ENCODE results near the gene KIF26A. TPM values are rescaled to one million over a fixed set of nuclear protein-coding genes. Genes with fewer than 3 reads are reported as not detected.
A peak's percentile ranks its signal among the peaks of the same experiment; 100 is the strongest.
"Not testable (repeated sequence)": the region's sequence is repeated elsewhere in the genome, so short reads cannot be mapped to it uniquely, and the experiment has no call there.

The KIF26A gene
- polyA plus RNA-seq, 6 donors from 2014 or later: not detected

- peaks cover 5 to 25% (median 16%) of the 10 kb centered on the region in 3 donors for H3K27me3 Mint-ChIP-seq
- no peaks in the 10 kb centered on the region for H3K36me3 Mint-ChIP-seq
- no peak for DNase-seq
- no peak for ATAC-seq (ENCODE audit: low read depth in 2 of 2)
- no peak overlapping the region for H3K27ac Mint-ChIP-seq
- no peak overlapping the region for H3K4me3 Mint-ChIP-seq
- H3K9me3 Mint-ChIP-seq: no peaks in the 10 kb centered on the region
- peaks cover 0 to 4% (median 3%) of the 10 kb centered on the region in 3 donors for H3K4me1 Mint-ChIP-seq
Measured at GRCh38 chr14:104149617-104150135, 11.3 kb downstream of the KIF26A start.

GRCh38 chr14:104150136-104151025 lies 12.0 kb downstream of the KIF26A start:
- H3K36me3 Mint-ChIP-seq: no peaks in the 10 kb centered on the region
- DNase-seq (no peak), ATAC-seq (ENCODE audit: low read depth in 2 of 2) (no peak)
- H3K27ac Mint-ChIP-seq: no peak overlapping the region
- peaks cover 0 to 4% (median 3%) of the 10 kb centered on the region in 3 donors for H3K4me1 Mint-ChIP-seq
- H3K4me3 Mint-ChIP-seq: peak overlapping the region in 1 of 8 donors; percentile 65
- peaks cover 0 to 20% (median 10%) of the 10 kb centered on the region in 3 donors for H3K27me3 Mint-ChIP-seq
- no peaks in the 10 kb centered on the region for H3K9me3 Mint-ChIP-seq

DNA sequence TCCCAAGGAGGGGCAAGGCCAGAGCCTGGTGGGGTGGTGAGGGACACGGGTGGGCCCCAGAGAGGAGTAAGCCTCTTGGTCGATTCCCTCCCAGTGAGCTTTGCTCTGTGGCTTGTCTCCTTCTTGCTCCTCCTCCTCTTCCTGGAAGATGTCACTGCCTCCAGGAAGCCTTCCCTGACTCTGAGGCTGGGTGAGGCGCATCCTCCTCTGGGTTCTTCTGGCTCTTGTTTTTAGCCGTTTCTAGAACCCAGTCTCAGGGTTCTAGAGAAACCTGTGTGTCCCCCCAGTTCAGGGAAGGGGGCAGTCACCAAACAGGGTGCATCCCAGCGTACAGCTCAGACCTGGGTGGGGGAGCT lies 12.6 kb downstream of the KIF26A start:
- ATAC-seq (ENCODE audit: low read depth in 2 of 2): no peak
- H3K27me3 Mint-ChIP-seq: peaks cover 0 to 15% (median 4%) of the 10 kb centered on the region in 3 donors
- H3K36me3 Mint-ChIP-seq: no peaks in the 10 kb centered on the region
- H3K9me3 Mint-ChIP-seq: no peaks in the 10 kb centered on the region
- no peak for DNase-seq
- no peak overlapping the region for H3K27ac Mint-ChIP-seq
- peaks cover 0 to 3% (median under 1%) of the 10 kb centered on the region in 3 donors for H3K4me1 Mint-ChIP-seq
- no peak overlapping the region for H3K4me3 Mint-ChIP-seq

- no peaks in the 10 kb centered on the region for H3K9me3 Mint-ChIP-seq
- no peaks in the 10 kb centered on the region for H3K36me3 Mint-ChIP-seq
- H3K4me1 Mint-ChIP-seq: peaks cover 0 to 3% (median 0%) of the 10 kb centered on the region in 3 donors
- peaks cover 0 to 10% (median 0%) of the 10 kb centered on the region in 3 donors for H3K27me3 Mint-ChIP-seq
- DNase-seq (no peak), ATAC-seq (ENCODE audit: low read depth in 2 of 2) (no peak)
- H3K4me3 Mint-ChIP-seq: no peak overlapping the region
- no peak overlapping the region for H3K27ac Mint-ChIP-seq
Measured at GRCh38 chr14:104151566-104152245, 13.3 kb downstream of the KIF26A start.

DNA sequence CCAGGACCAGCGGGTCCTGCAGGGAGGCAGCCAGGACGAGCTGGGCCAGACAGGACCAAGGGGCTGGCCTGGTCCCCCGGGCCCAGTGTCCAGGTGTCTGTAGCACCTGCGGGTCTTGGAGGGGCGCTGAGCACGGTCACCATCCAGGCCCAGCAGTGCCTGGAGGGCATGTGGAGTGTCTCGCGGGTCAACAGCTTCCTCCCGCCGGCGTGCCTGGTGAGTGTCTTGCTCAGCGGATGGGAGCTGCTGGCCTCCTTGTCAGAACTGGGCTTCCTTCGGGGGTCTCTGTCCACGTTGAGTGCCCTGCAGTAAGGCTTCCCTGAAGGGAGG lies 13.8 kb downstream of the KIF26A start:
- H3K36me3 Mint-ChIP-seq: no peaks in the 10 kb centered on the region
- no peak overlapping the region for H3K4me3 Mint-ChIP-seq
- ATAC-seq (ENCODE audit: low read depth in 2 of 2) (no peak), DNase-seq (no peak)
- H3K4me1 Mint-ChIP-seq: peaks cover 0 to 3% (median 0%) of the 10 kb centered on the region in 3 donors
- H3K27me3 Mint-ChIP-seq: peaks cover 0 to 10% (median 0%) of the 10 kb centered on the region in 3 donors
- no peak overlapping the region for H3K27ac Mint-ChIP-seq
- H3K9me3 Mint-ChIP-seq: no peaks in the 10 kb centered on the region

GRCh38 chr14:104152686-104153393 lies 14.5 kb downstream of the KIF26A start:
- Mint-ChIP-seq H3K27me3 (peaks cover 0 to 10% (median 0%) of the 10 kb centered on the region in 3 donors), H3K4me3 (no peak overlapping the region), H3K4me1 (peaks cover 0 to 3% (median 0%) of the 10 kb centered on the region in 3 donors), H3K36me3 (no peaks in the 10 kb centered on the region), H3K9me3 (no peaks in the 10 kb centered on the region), H3K27ac (peak overlapping the region in 1 of 6 donors; percentile 4)
- ATAC-seq (ENCODE audit: low read depth in 2 of 2) (no peak), DNase-seq (no peak)

DNA sequence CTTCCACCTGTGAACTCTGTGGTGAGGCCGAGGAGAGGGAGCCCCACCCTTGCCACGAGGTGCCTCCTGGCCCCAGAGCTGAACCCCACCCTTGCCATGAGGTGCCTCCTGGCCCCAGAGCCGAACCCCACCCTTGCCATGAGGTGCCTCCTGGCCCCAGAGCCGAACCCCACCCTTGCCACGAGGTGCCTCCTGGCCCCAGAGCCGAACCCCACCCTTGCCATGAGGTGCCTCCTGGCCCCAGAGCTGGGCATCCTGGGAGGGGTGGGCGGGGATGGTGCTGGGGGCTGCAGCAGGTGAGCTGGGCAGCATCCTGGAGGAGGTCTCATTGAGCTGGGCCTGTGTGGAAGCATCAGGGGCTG lies 15.0 kb downstream of the KIF26A start:
- H3K4me3 Mint-ChIP-seq; H3K27ac Mint-ChIP-seq; H3K27me3 Mint-ChIP-seq; H3K36me3 Mint-ChIP-seq; H3K9me3 Mint-ChIP-seq; DNase-seq; H3K4me1 Mint-ChIP-seq; ATAC-seq (ENCODE audit: low read depth in 2 of 2): not testable (repeated sequence)

DNA sequence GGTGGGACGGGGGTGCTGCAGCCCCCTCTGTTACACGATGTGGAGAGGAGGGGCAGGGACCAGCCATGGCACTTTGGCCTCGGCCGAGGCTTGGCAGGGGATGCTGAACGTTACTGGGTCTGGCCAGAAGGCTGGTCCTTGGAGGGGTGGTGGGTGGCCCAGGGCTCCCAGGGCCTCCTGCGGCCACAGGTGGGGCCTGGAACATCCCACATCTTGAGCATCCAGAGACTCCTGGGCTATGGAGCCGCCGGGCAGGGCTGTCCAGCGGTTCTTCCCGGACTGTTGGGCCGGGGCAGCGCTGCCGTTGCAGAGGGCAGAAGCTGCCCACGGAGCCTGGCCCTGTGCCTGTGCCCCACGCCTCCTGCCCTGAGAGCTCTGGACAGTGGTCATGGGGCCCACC lies 15.9 kb downstream of the KIF26A start:
- no peaks in the 10 kb centered on the region for H3K36me3 Mint-ChIP-seq
- H3K27ac Mint-ChIP-seq: no peak overlapping the region
- no peak for DNase-seq
- H3K9me3 Mint-ChIP-seq: no peaks in the 10 kb centered on the region
- peaks cover 0 to 3% (median 0%) of the 10 kb centered on the region in 3 donors for H3K4me1 Mint-ChIP-seq
- peaks cover 0 to 5% (median 0%) of the 10 kb centered on the region in 3 donors for H3K27me3 Mint-ChIP-seq
- H3K4me3 Mint-ChIP-seq: no peak overlapping the region
- no peak for ATAC-seq (ENCODE audit: low read depth in 2 of 2)

- Mint-ChIP-seq H3K4me3 (no peak overlapping the region), H3K9me3 (no peaks in the 10 kb centered on the region), H3K36me3 (no peaks in the 10 kb centered on the region), H3K27ac (no peak overlapping the region), H3K27me3 (peaks cover 0 to under 1% (median 0%) of the 10 kb centered on the region in 3 donors), H3K4me1 (no peaks in the 10 kb centered on the region)
- ATAC-seq (ENCODE audit: low read depth in 2 of 2) (no peak), DNase-seq (no peak)
Measured at GRCh38 chr14:104155513-104155912, 17.1 kb downstream of the KIF26A start.

DNA sequence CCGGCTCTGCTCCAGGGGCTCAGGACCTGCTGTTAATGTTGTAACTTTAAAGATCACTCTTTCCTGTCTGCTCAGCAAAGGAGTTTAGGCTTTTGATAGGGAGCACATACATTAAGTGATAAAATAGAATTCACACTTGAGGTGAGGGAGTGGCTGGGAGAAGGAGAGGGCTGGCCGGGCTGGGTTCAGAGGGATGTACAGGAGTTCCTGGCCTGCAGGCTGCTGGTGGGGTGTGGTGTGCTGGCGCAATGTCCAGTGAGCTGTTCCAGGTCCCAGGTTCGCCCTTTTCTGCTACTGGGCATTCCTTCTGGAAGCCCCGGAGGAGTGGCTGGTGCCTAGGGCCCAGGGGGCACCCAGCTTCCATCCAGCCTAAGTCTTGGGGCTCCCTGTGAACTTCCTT lies 17.8 kb downstream of the KIF26A start:
- Mint-ChIP-seq H3K27me3 (no peaks in the 10 kb centered on the region), H3K9me3 (no peaks in the 10 kb centered on the region)
- ATAC-seq (ENCODE audit: low read depth in 2 of 2): no peak

DNA sequence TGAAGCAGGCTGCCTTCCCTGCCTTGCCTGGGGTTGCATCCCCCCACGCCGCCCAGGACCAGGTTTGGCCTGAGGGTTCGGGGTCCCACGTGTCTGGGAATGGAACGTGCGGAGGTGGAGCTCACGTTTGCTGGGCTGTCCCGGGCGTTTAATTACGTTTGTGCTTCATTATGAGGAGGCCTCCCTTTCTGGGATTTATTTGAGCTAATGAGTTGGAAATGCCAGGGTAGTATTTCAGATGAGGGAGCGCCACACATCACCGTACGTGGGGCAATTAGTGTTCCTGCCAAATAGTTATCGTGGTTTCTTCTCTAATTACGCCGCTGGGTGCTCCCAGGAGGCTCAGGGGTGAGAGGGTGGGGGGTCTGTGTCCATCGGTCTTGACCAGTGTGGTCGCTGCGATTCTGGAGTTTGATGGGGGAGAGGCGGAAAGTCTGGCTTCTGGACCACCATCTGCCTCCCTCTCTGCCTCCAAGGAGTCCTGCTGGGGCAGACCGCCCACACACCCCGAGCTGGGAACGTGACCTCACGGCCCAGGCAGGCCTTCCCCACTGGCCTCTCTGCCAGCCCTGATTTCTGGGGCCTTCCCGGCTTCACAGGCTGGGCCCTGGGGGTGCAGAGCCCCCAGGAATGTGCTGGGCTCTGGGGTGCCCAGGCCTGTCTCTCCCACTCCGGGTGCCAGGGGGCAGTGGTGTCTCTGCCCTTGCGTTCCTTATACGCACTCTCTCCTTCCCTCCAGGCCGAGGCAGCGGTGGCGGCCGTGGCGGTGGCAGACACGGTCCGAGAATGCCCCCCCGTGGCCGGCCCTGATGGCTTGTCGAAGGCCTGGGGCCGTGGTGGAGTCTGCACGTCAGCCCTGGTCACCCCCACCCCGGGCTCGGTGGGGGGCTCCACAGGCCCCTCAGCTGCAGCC lies 18.9 kb downstream of the KIF26A start:
- DNase-seq: no peak
- H3K36me3 Mint-ChIP-seq: no peaks in the 10 kb centered on the region
- H3K27me3 Mint-ChIP-seq: no peaks in the 10 kb centered on the region
- H3K4me3 Mint-ChIP-seq: no peak overlapping the region
- H3K27ac Mint-ChIP-seq: no peak overlapping the region
- H3K4me1 Mint-ChIP-seq: no peaks in the 10 kb centered on the region
- no peak for ATAC-seq (ENCODE audit: low read depth in 2 of 2)
- no peaks in the 10 kb centered on the region for H3K9me3 Mint-ChIP-seq

More for the DNA sequence above, 17.8 kb downstream of the KIF26A start:
- H3K36me3 Mint-ChIP-seq: no peaks in the 10 kb centered on the region
- no peak overlapping the region for H3K27ac Mint-ChIP-seq
- DNase-seq: no peak
- H3K4me1 Mint-ChIP-seq: no peaks in the 10 kb centered on the region
- H3K4me3 Mint-ChIP-seq: no peak overlapping the region

- Mint-ChIP-seq H3K4me1 (no peaks in the 10 kb centered on the region), H3K4me3 (no peak overlapping the region), H3K27me3 (no peaks in the 10 kb centered on the region), H3K9me3 (no peaks in the 10 kb centered on the region), H3K27ac (peak overlapping the region in 1 of 6 donors; percentile 29), H3K36me3 (no peaks in the 10 kb centered on the region)
- no peak for ATAC-seq (ENCODE audit: low read depth in 2 of 2)
- DNase-seq: no peak
Measured at GRCh38 chr14:104158827-104159798, 20.7 kb downstream of the KIF26A start.
